Measurements from ENCODE around the gene TMEM52. TPM values are rescaled to one million over a fixed set of nuclear protein-coding genes. Genes with fewer than 3 reads are reported as not detected.

The TMEM52 gene
- total RNA-seq, 2 experiments from 2014 or later: not detected

GRCh38 chr1:1872329-1872994 lies 46.6 kb downstream of the TMEM52 start:
- no peak overlapping the region for H3K4me3 Mint-ChIP-seq
- H3K4me1 Mint-ChIP-seq: peaks cover 38% of the 10 kb centered on the region
- no peaks in the 10 kb centered on the region for H3K27me3 Mint-ChIP-seq
- no peaks in the 10 kb centered on the region for H3K9me3 Mint-ChIP-seq
- peak overlapping the region; percentile 46 for H3K27ac Mint-ChIP-seq
- peaks cover 55% of the 10 kb centered on the region for H3K36me3 Mint-ChIP-seq (ENCODE audit: low read depth)
- DNase-seq: no peak
- CTCF ChIA-PET: interaction anchor here (1.0 to 1.4 kb wide), 2 partner anchors 30 to 61 kb away, joined by 3 to 9 read pairs; no protein-coding TSS in a partner anchor
- POLR2A ChIA-PET: interaction anchor here (0.6 kb wide), 1 partner anchor 15 kb away, joined by 3 read pairs; no protein-coding TSS in a partner anchor

GRCh38 chr1:1869469-1869868 lies 49.6 kb downstream of the TMEM52 start:
- peak overlapping the region; percentile 16 for H3K27ac Mint-ChIP-seq
- H3K4me1 Mint-ChIP-seq: peaks cover 34% of the 10 kb centered on the region
- POLR2A ChIA-PET: no interaction called here

More at GRCh38 chr1:1869469-1869868, 49.6 kb downstream of the TMEM52 start:
- CTCF ChIA-PET: interaction anchor here (1.2 to 1.3 kb wide), 2 partner anchors 13 to 30 kb away, joined by 3 read pairs; no protein-coding TSS in a partner anchor
- H3K4me3 Mint-ChIP-seq: no peak overlapping the region
- no peaks in the 10 kb centered on the region for H3K27me3 Mint-ChIP-seq
- DNase-seq: no peak
- H3K9me3 Mint-ChIP-seq: no peaks in the 10 kb centered on the region
- H3K36me3 Mint-ChIP-seq (ENCODE audit: low read depth): peaks cover 35% of the 10 kb centered on the region

Other genes starting within 250 kb of the TMEM52 start
- gene SLC35E2B, start 226.5 kb downstream of the TMEM52 start, total RNA-seq: 10 to 100 TPM; 62.5 to 65.0 TPM
- 10 to 100 TPM; 61.4 to 81.9 TPM for gene CDK11A, start 194.9 kb downstream of the TMEM52 start, total RNA-seq
- 10 to 100 TPM; 76.6 to 78.7 TPM for gene NADK, start 140.8 kb downstream of the TMEM52 start, total RNA-seq
- 100 to 1,000 TPM; 368 to 454 TPM for gene GNB1, start 28.2 kb downstream of the TMEM52 start, total RNA-seq
- under 1 TPM; 0.27 to 0.47 TPM for gene CALML6, start 4.0 kb downstream of the TMEM52 start, total RNA-seq
- gene CFAP74, start 84.5 kb upstream of the TMEM52 start, total RNA-seq: not detected
- not detected for gene GABRD, start 100.1 kb upstream of the TMEM52 start, total RNA-seq
- 1 to 10 TPM; 5.1 to 5.6 TPM for gene PRKCZ, start 131.1 kb upstream of the TMEM52 start, total RNA-seq